ENCODE results near the gene TLCD5. TPM values are rescaled to one million over a fixed set of nuclear protein-coding genes. Genes with fewer than 3 reads are reported as not detected.

The TLCD5 gene
- total and polyA plus RNA-seq, 4 donors = 15.7 to 18.6 (median 16.5) TPM

DNA sequence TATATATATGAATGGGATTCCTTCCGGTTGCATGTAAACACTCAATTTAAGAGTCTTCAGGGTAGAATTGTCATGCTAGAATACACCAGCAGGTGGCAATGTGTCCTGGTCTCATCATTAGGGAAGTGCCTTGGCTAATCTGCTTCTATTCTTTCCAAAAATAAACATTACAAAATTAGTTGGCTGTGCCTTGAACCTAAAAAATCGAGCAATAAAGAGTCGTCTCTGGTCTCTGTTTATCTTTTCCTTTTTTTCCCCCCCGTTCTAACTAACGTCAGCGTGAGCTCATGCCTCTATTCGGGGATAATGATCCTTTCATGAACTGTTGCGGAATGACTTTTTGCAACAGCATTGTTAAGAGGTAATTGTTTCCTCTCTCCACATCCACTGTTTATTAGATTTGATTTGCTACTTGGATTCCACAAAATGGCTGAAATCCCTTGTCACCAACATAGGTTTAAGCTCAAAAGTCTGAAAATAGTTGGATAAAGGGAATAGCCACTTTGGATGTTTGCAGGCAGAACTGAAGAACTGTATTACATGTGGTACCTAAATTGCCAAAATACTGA lies 9.9 kb downstream of the TLCD5 start:
- no peaks in the 10 kb centered on the region for H3K4me1 ChIP-seq (ENCODE audit: control insufficient read depth, insufficient read depth, low read length)
- H3K27ac ChIP-seq (ENCODE audit: low read depth, low read length) = peak overlapping the region; percentile 97
- peak overlapping the region; percentile 88 for H3K4me3 ChIP-seq (ENCODE audit: low read depth, low read length)
- no peaks in the 10 kb centered on the region for H3K27me3 ChIP-seq (ENCODE audit: control insufficient read depth, insufficient read depth, low read length)
- peaks cover 4% of the 10 kb centered on the region for H3K36me3 ChIP-seq (ENCODE audit: control insufficient read depth, insufficient read depth, low read length)
- WGBS (ENCODE audit: insufficient coverage) = 0% methylated on average over 2 of the region's 8 CpGs
- peak in 5 of 6 donors; percentile 76 to 96 (median 83) for DNase-seq (ENCODE audit: low read depth in 4 of 6, low spot score in 6 of 6)
- no peaks in the 10 kb centered on the region for H3K9me3 ChIP-seq (ENCODE audit: control insufficient read depth, insufficient read depth, low read length)

DNA sequence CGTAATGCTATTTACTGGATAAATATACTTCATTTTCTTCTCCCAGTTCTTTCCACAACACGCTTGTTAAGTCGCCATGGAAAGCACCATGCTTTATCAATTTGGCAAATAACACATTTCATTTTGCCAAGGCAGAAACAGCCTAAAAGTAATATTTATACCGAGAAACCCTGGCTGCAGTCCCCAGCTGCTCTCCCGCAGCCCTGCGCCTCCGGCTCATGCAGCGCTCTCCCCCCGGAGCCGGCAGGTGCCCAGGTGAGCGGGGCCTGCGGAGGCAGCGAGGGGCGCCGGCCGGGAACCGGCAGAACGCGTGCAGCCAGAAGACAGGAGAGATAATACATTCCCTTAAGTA lies 10.4 kb downstream of the TLCD5 start:
- no peaks in the 10 kb centered on the region for H3K9me3 ChIP-seq (ENCODE audit: control insufficient read depth, insufficient read depth, low read length)
- H3K4me1 ChIP-seq (ENCODE audit: control insufficient read depth, insufficient read depth, low read length) = no peaks in the 10 kb centered on the region
- WGBS (ENCODE audit: insufficient coverage) = 0% methylated on average over 11 of the region's 19 CpGs
- H3K27ac ChIP-seq (ENCODE audit: low read depth, low read length) = peak overlapping the region; percentile 97
- peak in 2 of 6 donors; percentile 57 to 71 for DNase-seq (ENCODE audit: low read depth in 4 of 6, low spot score in 6 of 6)
- no peaks in the 10 kb centered on the region for H3K36me3 ChIP-seq (ENCODE audit: control insufficient read depth, insufficient read depth, low read length)
- peak overlapping the region; percentile 88 for H3K4me3 ChIP-seq (ENCODE audit: low read depth, low read length)
- H3K27me3 ChIP-seq (ENCODE audit: control insufficient read depth, insufficient read depth, low read length) = no peaks in the 10 kb centered on the region

DNA sequence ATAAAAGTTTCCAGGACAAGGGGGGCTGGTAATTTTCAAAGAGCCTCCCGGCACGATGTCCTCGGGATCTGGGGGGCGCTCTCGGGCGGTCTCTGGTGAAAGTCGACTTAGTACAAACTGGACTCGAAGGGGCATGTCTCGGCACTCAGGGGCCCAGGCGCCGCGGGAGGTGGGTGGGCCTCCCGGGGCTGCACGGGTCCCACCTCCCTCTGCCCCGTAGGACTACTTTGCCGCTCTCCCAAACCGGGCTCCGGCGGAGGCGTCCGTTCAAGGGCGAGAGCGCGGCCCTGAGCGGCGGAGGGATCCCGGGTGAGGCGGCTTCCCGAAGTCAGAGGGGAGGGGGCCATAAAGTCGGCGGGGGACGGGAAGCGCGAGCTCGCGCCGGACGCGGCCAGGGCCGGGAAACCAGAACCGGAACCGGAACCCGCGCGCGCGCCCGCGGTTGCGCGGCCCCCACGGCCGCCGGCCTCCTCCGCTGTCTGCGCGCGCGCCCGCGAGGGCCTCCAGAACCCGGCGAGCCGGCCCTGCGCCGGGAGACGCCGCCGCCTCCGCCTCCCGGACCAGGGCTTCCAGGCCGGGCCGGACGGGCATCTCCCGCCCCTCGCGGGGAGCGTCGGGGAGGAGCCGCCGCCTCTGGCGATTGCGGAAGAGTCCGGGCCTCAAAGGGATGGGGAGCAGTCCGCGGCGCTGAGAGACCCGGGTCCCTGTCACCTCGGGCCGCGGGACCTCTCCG lies 11.0 kb downstream of the TLCD5 start, which contains the start of gene ARHGEF12:
Gene ARHGEF12 (plus strand): TSS at position 506 of the 733 bp plus-strand sequence. CDS start 831 bp downstream, outside the sequence.
- peak within 1 kb of the TSS; percentile 88 for H3K4me3 ChIP-seq (ENCODE audit: low read depth, low read length)
- H3K4me1 ChIP-seq (ENCODE audit: control insufficient read depth, insufficient read depth, low read length) = no peaks in the 10 kb centered on the region
- H3K27me3 ChIP-seq (ENCODE audit: control insufficient read depth, insufficient read depth, low read length) = no peaks in the 10 kb centered on the region
- H3K27ac ChIP-seq (ENCODE audit: low read depth, low read length) = peak within 1 kb of the TSS; percentile 97
- H3K9me3 ChIP-seq (ENCODE audit: control insufficient read depth, insufficient read depth, low read length) = no peaks in the 10 kb centered on the region
- no peaks in the 10 kb centered on the region for H3K36me3 ChIP-seq (ENCODE audit: control insufficient read depth, insufficient read depth, low read length)
- WGBS (ENCODE audit: insufficient coverage) = 0% methylated on average over 92 of the region's 92 CpGs
- DNase-seq (ENCODE audit: low read depth in 4 of 6, low spot score in 6 of 6) = peak; percentile 84 to 99 (median 92)

- DNase-seq (ENCODE audit: low read depth in 4 of 6, low spot score in 6 of 6) = peak in 3 of 6 donors; percentile 58 to 76 (median 65)
- no peaks in the 10 kb centered on the region for H3K27me3 ChIP-seq (ENCODE audit: control insufficient read depth, insufficient read depth, low read length)
- H3K36me3 ChIP-seq (ENCODE audit: control insufficient read depth, insufficient read depth, low read length) = no peaks in the 10 kb centered on the region
- H3K9me3 ChIP-seq (ENCODE audit: control insufficient read depth, insufficient read depth, low read length) = no peaks in the 10 kb centered on the region
- H3K4me3 ChIP-seq (ENCODE audit: low read depth, low read length) = peak overlapping the region; percentile 81
- H3K4me1 ChIP-seq (ENCODE audit: control insufficient read depth, insufficient read depth, low read length) = no peaks in the 10 kb centered on the region
- under 1% methylated on average over 54 of the region's 56 CpGs for WGBS (ENCODE audit: insufficient coverage)
- peak overlapping the region; percentile 92 for H3K27ac ChIP-seq (ENCODE audit: low read depth, low read length)
Measured at GRCh38 chr11:120336641-120337354, 11.7 kb downstream of the TLCD5 start.

- H3K9me3 ChIP-seq (ENCODE audit: control insufficient read depth, insufficient read depth, low read length) = no peaks in the 10 kb centered on the region
- H3K36me3 ChIP-seq (ENCODE audit: control insufficient read depth, insufficient read depth, low read length) = no peaks in the 10 kb centered on the region
- peak in 2 of 6 donors; percentile 55 to 66 for DNase-seq (ENCODE audit: low read depth in 4 of 6, low spot score in 6 of 6)
- 11% methylated on average over 12 of the region's 18 CpGs for WGBS (ENCODE audit: insufficient coverage)
- H3K4me3 ChIP-seq (ENCODE audit: low read depth, low read length) = peak overlapping the region; percentile 81
- peak overlapping the region; percentile 92 for H3K27ac ChIP-seq (ENCODE audit: low read depth, low read length)
- no peaks in the 10 kb centered on the region for H3K4me1 ChIP-seq (ENCODE audit: control insufficient read depth, insufficient read depth, low read length)
- no peaks in the 10 kb centered on the region for H3K27me3 ChIP-seq (ENCODE audit: control insufficient read depth, insufficient read depth, low read length)
Measured at GRCh38 chr11:120337355-120338106, 12.4 kb downstream of the TLCD5 start.

GRCh38 chr11:120338107-120338933 lies 13.2 kb downstream of the TLCD5 start:
- no CpG with 5 or more reads among the region's 7 CpGs for WGBS (ENCODE audit: insufficient coverage)
- Histone ChIP-seq H3K27ac (ENCODE audit: low read depth, low read length) (peak overlapping the region; percentile 92), H3K27me3 (ENCODE audit: control insufficient read depth, insufficient read depth, low read length) (no peaks in the 10 kb centered on the region), H3K36me3 (ENCODE audit: control insufficient read depth, insufficient read depth, low read length) (no peaks in the 10 kb centered on the region), H3K4me3 (ENCODE audit: low read depth, low read length) (peak overlapping the region; percentile 81), H3K9me3 (ENCODE audit: control insufficient read depth, insufficient read depth, low read length) (no peaks in the 10 kb centered on the region), H3K4me1 (ENCODE audit: control insufficient read depth, insufficient read depth, low read length) (no peaks in the 10 kb centered on the region)
- peak in 1 of 6 donors; percentile 18 for DNase-seq (ENCODE audit: low read depth in 4 of 6, low spot score in 6 of 6)

GRCh38 chr11:120339394-120339890 lies 14.3 kb downstream of the TLCD5 start:
- no peaks in the 10 kb centered on the region for H3K4me1 ChIP-seq (ENCODE audit: control insufficient read depth, insufficient read depth, low read length)
- H3K36me3 ChIP-seq (ENCODE audit: control insufficient read depth, insufficient read depth, low read length) = no peaks in the 10 kb centered on the region
- WGBS (ENCODE audit: insufficient coverage) = 17% methylated on average over 2 of the region's 6 CpGs
- H3K9me3 ChIP-seq (ENCODE audit: control insufficient read depth, insufficient read depth, low read length) = no peaks in the 10 kb centered on the region
- peak in 2 of 6 donors; percentile 57 for DNase-seq (ENCODE audit: low read depth in 4 of 6, low spot score in 6 of 6)
- peak overlapping the region; percentile 81 for H3K4me3 ChIP-seq (ENCODE audit: low read depth, low read length)
- peak overlapping the region; percentile 92 for H3K27ac ChIP-seq (ENCODE audit: low read depth, low read length)
- H3K27me3 ChIP-seq (ENCODE audit: control insufficient read depth, insufficient read depth, low read length) = no peaks in the 10 kb centered on the region

- Histone ChIP-seq H3K9me3 (ENCODE audit: control insufficient read depth, insufficient read depth, low read length) (no peaks in the 10 kb centered on the region), H3K4me3 (ENCODE audit: low read depth, low read length) (peak overlapping the region; percentile 81), H3K36me3 (ENCODE audit: control insufficient read depth, insufficient read depth, low read length) (no peaks in the 10 kb centered on the region), H3K27me3 (ENCODE audit: control insufficient read depth, insufficient read depth, low read length) (no peaks in the 10 kb centered on the region), H3K4me1 (ENCODE audit: control insufficient read depth, insufficient read depth, low read length) (no peaks in the 10 kb centered on the region), H3K27ac (ENCODE audit: low read depth, low read length) (peak overlapping the region; percentile 92)
- no CpG with 5 or more reads among the region's 2 CpGs for WGBS (ENCODE audit: insufficient coverage)
- no peak for DNase-seq (ENCODE audit: low read depth in 4 of 6, low spot score in 6 of 6)
Measured at GRCh38 chr11:120340529-120340928, 15.4 kb downstream of the TLCD5 start.

Measured in spinal cord (tissue), 10 donors.